ENCODE measurements around the gene CD82. TPM values are rescaled to one million over a fixed set of nuclear protein-coding genes. Genes with fewer than 3 reads are reported as not detected.

The CD82 gene
- total and polyA plus RNA-seq, 2 of the 8 experiments (the other 6 are each of a cell fraction or from before 2014, with no cell fraction given), result 7.9 to 10.3 TPM

DNA sequence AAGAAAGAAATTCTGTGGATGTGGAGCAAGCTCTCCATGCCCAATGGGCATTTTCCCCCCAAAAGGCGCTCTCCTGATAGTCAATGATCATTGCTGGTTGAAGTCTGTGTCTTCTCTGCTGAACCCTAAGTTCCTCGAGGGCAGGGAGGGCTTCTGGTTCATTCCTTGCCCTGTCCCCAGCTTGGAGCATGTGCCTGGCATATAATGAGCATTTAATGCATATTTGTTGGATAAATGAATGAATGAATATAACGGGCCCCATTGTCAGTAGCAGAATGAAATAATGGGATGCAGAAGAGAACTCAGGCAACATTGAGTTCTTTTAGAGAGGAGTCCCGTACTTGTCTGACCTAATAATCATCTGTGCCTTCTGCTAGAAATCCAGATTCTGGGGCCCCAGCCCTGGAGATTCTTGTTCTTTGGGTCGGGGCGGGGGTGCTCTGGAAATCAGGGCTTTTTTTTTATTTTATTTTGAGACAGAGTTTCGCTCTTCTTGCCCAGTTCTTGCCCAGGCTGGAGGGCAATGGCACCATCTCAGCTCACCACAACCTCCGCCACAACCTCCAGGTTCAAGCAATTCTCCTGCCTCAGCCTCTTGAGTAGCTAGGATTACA, 64.4 kb downstream of the CD82 start:
- Histone ChIP-seq H3K18ac (ENCODE audit: extremely low read depth, low read length) (no peak overlapping the region), H3K4ac (replicated peaks; ENCODE audit: insufficient read length, low read depth, low read length) (no peak overlapping the region), H3K23me2 (ENCODE audit: low read depth, low read length) (no peaks in the 10 kb centered on the region), H3K79me2 (ENCODE audit: control insufficient read depth in 1 of 2, insufficient read depth in 2 of 2, low read length in 2 of 2) (no peaks in the 10 kb centered on the region), H3K14ac (ENCODE audit: insufficient read length) (no peak overlapping the region), H2BK120ac (replicated peaks; ENCODE audit: low read depth, low read length) (no peak overlapping the region), H3K4me1 (replicated peaks in 1 of 4; ENCODE audit: control insufficient read depth in 3 of 4, insufficient read depth in 4 of 4, low read length in 3 of 4) (peaks cover 0 to 7% (median 3%) of the 10 kb centered on the region in 4 experiments; a peak in 6 of 7 replicates), H3K27me3 (replicated peaks in 1 of 4; ENCODE audit: control insufficient read depth in 3 of 4, extremely low read depth in 1 of 4, insufficient read depth in 3 of 4, low read length in 3 of 4) (peaks cover 0 to 2% (median 1%) of the 10 kb centered on the region in 4 experiments; a peak in 1 of 7 replicates), H2BK12ac (ENCODE audit: low read depth, low read length) (no peak overlapping the region), H4K5ac (ENCODE audit: insufficient read length, low read depth, low read length) (no peak overlapping the region), H3K4me3 (ENCODE audit: extremely low read depth in 1 of 4, insufficient read depth in 2 of 4, low read depth in 3 of 4, low read length in 4 of 4) (no peak overlapping the region), H2BK15ac (ENCODE audit: low read length) (no peak overlapping the region), H3K36me3 (ENCODE audit: control insufficient read depth in 2 of 4, insufficient read depth in 4 of 4, low read length in 3 of 4) (no peaks in the 10 kb centered on the region), H2AFZ (ENCODE audit: low read length) (no peak overlapping the region), H2BK5ac (ENCODE audit: low read depth, low read length) (no peak overlapping the region), H3K23ac (ENCODE audit: insufficient read length) (no peak overlapping the region), H4K8ac (ENCODE audit: extremely low read depth, insufficient read depth, low read length) (no peak overlapping the region), H2AK5ac (ENCODE audit: low read depth, low read length) (no peak overlapping the region), H3K27ac (ENCODE audit: low read depth, low read length) (no peak overlapping the region), H3K56ac (replicated peaks; ENCODE audit: insufficient read length, low read depth, low read length) (no peak overlapping the region), H3K9ac (replicated peaks in 1 of 4; ENCODE audit: extremely low read depth in 1 of 4, low read depth in 3 of 4, low read length in 3 of 4) (no peak overlapping the region), H4K91ac (replicated peaks; ENCODE audit: insufficient read length, low read length) (no peak overlapping the region), H3K79me1 (ENCODE audit: low read depth, low read length) (no peaks in the 10 kb centered on the region), H3K4me2 (ENCODE audit: insufficient read depth in 1 of 2, low read depth in 2 of 2, low read length in 2 of 2) (no peak overlapping the region), H4K20me1 (replicated peaks in 1 of 2; ENCODE audit: control insufficient read depth in 1 of 2, insufficient read depth in 2 of 2, low read length in 2 of 2) (no peaks in the 10 kb centered on the region), H2BK20ac (ENCODE audit: low read length) (no peak overlapping the region), H3K9me3 (ENCODE audit: insufficient read depth in 2 of 2, low read depth in 1 of 2, low read length in 1 of 2) (peaks cover 0 to 4% of the 10 kb centered on the region in 2 experiments; a peak in 1 of 4 replicates)
- DNase-seq (ENCODE audit: low read depth in 1 of 2, low spot score in 2 of 2) (no peak), FAIRE-seq (no peak)
- POLR2A ChIA-PET (ENCODE audit: partially characterized antibody), result no interaction called here
- TF ChIP-seq, protein P1, sequence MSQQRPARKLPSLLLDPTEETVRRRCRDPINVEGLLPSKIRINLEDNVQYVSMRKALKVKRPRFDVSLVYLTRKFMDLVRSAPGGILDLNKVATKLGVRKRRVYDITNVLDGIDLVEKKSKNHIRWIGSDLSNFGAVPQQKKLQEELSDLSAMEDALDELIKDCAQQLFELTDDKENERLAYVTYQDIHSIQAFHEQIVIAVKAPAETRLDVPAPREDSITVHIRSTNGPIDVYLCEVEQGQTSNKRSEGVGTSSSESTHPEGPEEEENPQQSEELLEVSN (IDR thresholded peaks at IDR 0.05), result no peak
- TF ChIP-seq CHD2 (IDR thresholded peaks at IDR 0.05; ENCODE audit: low read length) (no peak), SP4 (IDR thresholded peaks at IDR 0.05; ENCODE audit: low read length) (no peak), JUND (IDR thresholded peaks at IDR 0.05; ENCODE audit: low read length) (no peak), PHF8 (conservative IDR thresholded peaks at IDR 0.05; ENCODE audit: low read depth, low read length) (no peak), HDAC2 (IDR thresholded peaks at IDR 0.05; ENCODE audit: borderline replicate concordance in 1 of 2, low read depth in 2 of 2, low read length in 2 of 2) (no peak), SIX5 (IDR thresholded peaks at IDR 0.05; ENCODE audit: low read depth, low read length) (no peak), SIN3A (conservative IDR thresholded peaks at IDR 0.05 in 1 of 2, IDR thresholded peaks at IDR 0.05 in 1 of 2; ENCODE audit: low read depth in 1 of 2, low read length in 2 of 2) (no peak)
- CTCF ChIA-PET (ENCODE audit: partially characterized antibody), result interaction anchor here (0.6 to 5.3 kb wide), 8 partner anchors 73 to 292 kb away, joined by 3 to 24 read pairs (median 4); no protein-coding TSS in a partner anchor
- WGBS, 2 experiments (ENCODE audit: extremely low coverage in 1 of 2, insufficient coverage in 1 of 2, insufficient read length in 1 of 2, insufficient replicate concordance in 2 of 2, low coverage in 1 of 2, low lambda C conversion rate in 2 of 2, missing lambda C conversion rate in 1 of 2), result 86% methylated on average over 8 of the region's 8 CpGs; no CpG with 5 or more reads in 1 of the 2 experiments
